22Rv1 (cell line): ENCODE data around the gene PASK.

Source experiments
- H3K27ac ChIP-seq: fragments of 450-650 bp; 2 replicates; pipeline ENCODE4 v1.5.1; 2017
- CTCF ChIP-seq: fragments of 450-650 bp; IDR thresholded peaks from 2 replicates; pipeline ENCODE4 v1.5.1; 2017; ENCODE audit warnings: mild to moderate bottlenecking
- ZFX ChIP-seq: fragments of 450-650 bp; IDR thresholded peaks from 2 replicates; pipeline ENCODE4 v1.6.1; 2017; ENCODE audit warnings: antibody characterized with exemption, borderline replicate concordance

Gene PASK

GRCh38 chr2:241160318-241160717 is 11.0 kb upstream of the PASK start:
- no peak for TF ChIP-seq ZFX
- no peak for TF ChIP-seq CTCF
- H3K27ac ChIP-seq, result no peak overlapping the region

DNA sequence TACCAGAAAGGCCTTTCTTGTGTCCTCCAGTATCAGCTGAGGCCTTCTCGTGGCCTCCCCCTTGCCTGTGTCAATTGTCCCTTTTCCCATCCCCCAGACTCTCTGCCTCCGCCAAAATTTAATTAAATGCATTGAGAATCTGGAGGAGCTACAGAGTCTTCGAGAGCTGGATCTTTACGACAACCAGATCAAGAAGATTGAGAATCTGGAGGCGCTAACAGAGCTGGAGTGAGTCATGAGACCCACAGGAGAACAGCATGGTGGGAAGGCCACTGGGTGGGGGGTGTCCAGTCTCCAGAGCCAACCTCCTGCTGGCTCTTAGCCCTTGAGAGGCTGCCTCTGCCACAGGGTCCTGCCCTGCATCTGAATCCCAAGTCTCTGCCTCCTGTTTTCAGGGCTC is 9.8 kb upstream of the PASK start:
- H3K27ac ChIP-seq, result no peak overlapping the region
- no peak for TF ChIP-seq ZFX
- no peak for TF ChIP-seq CTCF

GRCh38 chr2:241158546-241158900 is 9.3 kb upstream of the PASK start:
- TF ChIP-seq CTCF (no peak), ZFX (no peak)
- H3K27ac ChIP-seq, result no peak overlapping the region

DNA sequence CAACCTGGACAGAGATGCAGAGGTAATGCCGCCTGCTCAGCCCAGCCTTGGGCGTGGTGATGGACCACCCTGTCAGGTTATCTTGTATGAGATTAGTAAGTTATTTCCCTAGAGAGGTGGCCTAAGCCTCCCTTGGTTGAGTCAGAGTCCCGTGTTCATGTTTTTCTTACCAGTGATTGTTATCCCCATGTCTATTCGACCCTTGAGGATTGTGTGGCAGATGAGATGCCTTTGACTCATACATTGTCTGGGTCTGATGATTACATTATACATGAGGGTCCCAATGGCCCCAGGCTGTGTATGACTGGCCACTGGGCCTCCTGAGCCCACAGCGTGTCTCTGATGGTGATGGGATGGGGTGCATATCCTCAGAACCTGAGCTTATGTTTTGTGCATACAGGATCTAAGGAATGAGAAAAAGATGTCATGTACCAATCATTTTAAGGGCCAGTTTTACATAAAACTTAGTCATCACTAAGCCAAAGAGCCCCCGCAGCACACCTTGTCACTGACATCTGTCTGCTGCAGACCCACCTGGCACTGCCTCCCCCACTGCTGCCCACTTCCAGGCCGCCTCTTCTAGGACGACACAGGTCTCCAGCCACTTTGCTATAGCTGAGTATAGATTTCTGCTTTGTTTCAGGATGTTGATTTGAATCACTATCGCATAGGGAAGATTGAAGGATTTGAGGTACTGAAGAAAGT is 8.7 kb upstream of the PASK start:
- TF ChIP-seq ZFX (no peak), CTCF (no peak)
- H3K27ac ChIP-seq, result no peak overlapping the region

DNA sequence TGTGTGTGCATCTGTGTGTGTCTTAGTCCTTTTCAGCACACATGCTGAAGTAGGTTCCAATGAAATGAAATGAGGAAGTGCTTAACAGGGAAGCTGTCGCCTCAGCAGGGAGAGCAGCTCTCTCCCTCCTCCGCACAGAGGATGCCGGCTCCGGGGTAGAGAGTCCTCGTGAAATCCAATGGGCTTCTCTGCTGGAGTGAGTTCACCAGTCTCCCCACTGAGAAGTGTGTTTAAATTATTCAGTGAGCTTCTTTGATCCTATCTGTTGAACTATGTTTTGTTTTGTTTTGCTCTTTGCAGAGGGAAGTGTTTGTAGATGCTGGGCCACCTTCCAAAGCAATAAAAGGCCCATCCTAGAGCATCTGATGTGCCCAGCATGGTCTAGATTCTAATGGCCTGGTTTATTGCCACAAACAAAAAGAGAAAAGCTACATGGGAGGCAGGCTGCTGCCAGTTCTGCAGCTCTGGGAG is 7.7 kb upstream of the PASK start:
- no peak overlapping the region for H3K27ac ChIP-seq
- TF ChIP-seq CTCF (no peak), ZFX (no peak)

DNA sequence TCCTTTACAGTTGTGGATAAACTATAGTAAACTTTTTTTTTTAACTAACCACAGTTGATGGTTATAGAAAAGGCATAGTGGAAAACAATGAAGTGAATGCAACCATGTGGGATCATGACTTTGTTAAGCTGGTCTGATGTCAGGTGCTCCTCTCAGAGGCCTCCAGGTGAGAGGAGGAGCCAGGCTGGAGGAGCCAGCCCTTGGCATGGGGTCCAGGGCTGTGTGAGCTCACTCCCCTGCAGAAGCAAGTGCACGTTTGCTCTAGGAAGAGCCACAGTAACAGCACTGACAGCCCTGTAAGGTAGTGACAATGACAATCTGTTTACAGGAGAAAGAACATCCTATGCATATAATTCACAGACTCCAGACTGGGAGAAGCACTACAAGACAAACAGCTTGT is 6.7 kb upstream of the PASK start:
- H3K27ac ChIP-seq, result no peak overlapping the region
- no peak for TF ChIP-seq CTCF
- no peak for TF ChIP-seq ZFX

GRCh38 chr2:241154915-241155314 is 5.6 kb upstream of the PASK start:
- no peak for TF ChIP-seq CTCF
- TF ChIP-seq ZFX, result no peak
- peak overlapping the region; percentile 8; the same call in 1 of the 2 replicates for H3K27ac ChIP-seq
